Smooth muscle cell (in vitro differentiated cells): ENCODE results near the gene C10orf120. TPM values are rescaled to one million over a fixed set of nuclear protein-coding genes. Genes with fewer than 3 reads are reported as not detected.

Source experiments
- DNase-seq: peaks from one replicate; lab custom pipeline; 2025; ENCODE audit not compliant: unreplicated experiment; lab: John Stamatoyannopoulos, UW
- H2AFZ ChIP-seq: fragments of 200-600 bp; sonication (generic); 2 replicates; pipeline ENCODE4 v1.6.0; 2016; ENCODE audit warnings: antibody characterized with exemption, low read depth, mild to moderate bottlenecking
- H3F3A ChIP-seq: fragments of 200-600 bp; sonication (generic); 2 replicates; pipeline ENCODE4 v1.6.0; 2017; ENCODE audit warnings: antibody characterized with exemption, low read depth
- H3K27ac ChIP-seq: fragments of 200-600 bp; sonication (generic); 2 replicates; pipeline ENCODE4 v1.5.1; 2016; ENCODE audit warnings: low read depth, mild to moderate bottlenecking
- H3K27me3 ChIP-seq: fragments of 200-600 bp; sonication (generic); 2 replicates; pipeline ENCODE4 v1.6.1; 2016; ENCODE audit warnings: low read depth, mild to moderate bottlenecking
- H3K36me3 ChIP-seq: fragments of 200-600 bp; sonication (generic); 2 replicates; pipeline ENCODE4 v1.5.1; 2016; ENCODE audit warnings: low read depth
- H3K4me1 ChIP-seq: fragments of 200-600 bp; sonication (generic); 2 replicates; pipeline ENCODE4 v1.5.1; 2016; ENCODE audit warnings: low read depth
- H3K4me2 ChIP-seq: fragments of 200-600 bp; sonication (generic); 2 replicates; pipeline ENCODE4 v1.6.0; 2016; ENCODE audit warnings: mild to moderate bottlenecking
- H3K4me3 ChIP-seq: fragments of 200-600 bp; sonication (generic); 2 replicates; pipeline ENCODE4 v1.5.1; 2016; ENCODE audit warnings: mild to moderate bottlenecking
- H3K79me2 ChIP-seq: fragments of 200-600 bp; sonication (generic); 2 replicates; pipeline ENCODE4 v1.6.0; 2016; ENCODE audit warnings: low read depth, mild to moderate bottlenecking
- H3K9ac ChIP-seq: fragments of 200-600 bp; sonication (generic); 2 replicates; pipeline ENCODE4 v1.6.0; 2016; ENCODE audit warnings: low read depth
- H3K9me3 ChIP-seq: fragments of 200-600 bp; sonication (generic); replicated peaks from 2 replicates; pipeline ENCODE4 v1.5.1; 2016; ENCODE audit warnings: low read depth
- H4K20me1 ChIP-seq: fragments of 200-600 bp; sonication (generic); 2 replicates; pipeline ENCODE4 v1.6.0; 2016; ENCODE audit warnings: low read depth
- WGBS: methylation state at CpG from one replicate; pipeline ENCODE4 v1.1.7; 2016; ENCODE audit warnings: low lambda C conversion rate; 5-methylcytosine and 5-hydroxymethylcytosine counted together
- polyA plus RNA-seq: library from polyadenylated mRNA; unstranded; fragments of >200 nt; fragmentation: Nextera tagmentation; extraction: Ambion mirVana; gene quantifications from 2 replicates; pipeline ENCODE4 v1.2.1, GENCODE V29; 2016
- total RNA-seq: library from RNA; depleted of rRNA; stranded (reverse); fragments of >200 nt; gene quantifications from 2 replicates; pipeline ENCODE4 v1.2.3, GENCODE V29; 2014
- TF ChIP-seq, protein P1 (sequence below): fragments of 200-600 bp; sonication (generic); IDR thresholded peaks from 2 replicates; pipeline ENCODE4 v1.5.1; 2017; ENCODE audit warnings: borderline replicate concordance, mild to moderate bottlenecking, antibody characterized with exemption; ENCODE audit not compliant: insufficient read depth, poor library complexity, severe bottlenecking

C10orf120 gene
- total RNA-seq = not detected in 2 replicates
- polyA plus RNA-seq = not detected in 2 replicates

GRCh38 chr10:122699796-122700455 lies at the start of gene C10orf120:
TSS of gene C10orf120 (minus strand) at chr10:122699846. CDS start at chr10:122699790, 56 bp downstream.
- Histone ChIP-seq H3K9ac (no peak within 1 kb of the TSS), H3F3A (no peaks in the 10 kb centered on the region), H3K4me3 (no peak within 1 kb of the TSS), H3K4me1 (no peaks in the 10 kb centered on the region), H4K20me1 (no peaks in the 10 kb centered on the region), H3K4me2 (no peak within 1 kb of the TSS), H3K79me2 (no peaks in the 10 kb centered on the region), H3K27ac (no peak within 1 kb of the TSS), H3K9me3 (no peaks in the 10 kb centered on the region), H2AFZ (no peak within 1 kb of the TSS), H3K36me3 (no peaks in the 10 kb centered on the region), H3K27me3 (no peaks in the 10 kb centered on the region)
- TF ChIP-seq, protein P1, sequence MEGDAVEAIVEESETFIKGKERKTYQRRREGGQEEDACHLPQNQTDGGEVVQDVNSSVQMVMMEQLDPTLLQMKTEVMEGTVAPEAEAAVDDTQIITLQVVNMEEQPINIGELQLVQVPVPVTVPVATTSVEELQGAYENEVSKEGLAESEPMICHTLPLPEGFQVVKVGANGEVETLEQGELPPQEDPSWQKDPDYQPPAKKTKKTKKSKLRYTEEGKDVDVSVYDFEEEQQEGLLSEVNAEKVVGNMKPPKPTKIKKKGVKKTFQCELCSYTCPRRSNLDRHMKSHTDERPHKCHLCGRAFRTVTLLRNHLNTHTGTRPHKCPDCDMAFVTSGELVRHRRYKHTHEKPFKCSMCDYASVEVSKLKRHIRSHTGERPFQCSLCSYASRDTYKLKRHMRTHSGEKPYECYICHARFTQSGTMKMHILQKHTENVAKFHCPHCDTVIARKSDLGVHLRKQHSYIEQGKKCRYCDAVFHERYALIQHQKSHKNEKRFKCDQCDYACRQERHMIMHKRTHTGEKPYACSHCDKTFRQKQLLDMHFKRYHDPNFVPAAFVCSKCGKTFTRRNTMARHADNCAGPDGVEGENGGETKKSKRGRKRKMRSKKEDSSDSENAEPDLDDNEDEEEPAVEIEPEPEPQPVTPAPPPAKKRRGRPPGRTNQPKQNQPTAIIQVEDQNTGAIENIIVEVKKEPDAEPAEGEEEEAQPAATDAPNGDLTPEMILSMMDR = no peak
- 94% methylated on average over 5 of the region's 5 CpGs for WGBS
- DNase-seq = no peak

- no peak overlapping the region for H3K4me3 ChIP-seq
- no peaks in the 10 kb centered on the region for H3K9me3 ChIP-seq
- H3K36me3 ChIP-seq = no peaks in the 10 kb centered on the region
- no peak overlapping the region for H2AFZ ChIP-seq
- WGBS = 80% methylated on average over 2 of the region's 2 CpGs
- no peak overlapping the region for H3K4me2 ChIP-seq
- TF ChIP-seq, protein P1 = no peak
- H3K27ac ChIP-seq = no peak overlapping the region
- no peaks in the 10 kb centered on the region for H4K20me1 ChIP-seq
- H3K79me2 ChIP-seq = no peaks in the 10 kb centered on the region
- no peaks in the 10 kb centered on the region for H3K4me1 ChIP-seq
- H3K9ac ChIP-seq = no peak overlapping the region
- no peaks in the 10 kb centered on the region for H3K27me3 ChIP-seq
- no peaks in the 10 kb centered on the region for H3F3A ChIP-seq
- no peak for DNase-seq
These were observed 48.9 kb upstream of the C10orf120 start for GRCh38 chr10:122748496-122748895.

GRCh38 chr10:122746408-122746807 lies 46.8 kb upstream of the C10orf120 start:
- TF ChIP-seq, protein P1 = no peak
- Histone ChIP-seq H3K27me3 (no peaks in the 10 kb centered on the region), H3K4me3 (no peak overlapping the region), H3K4me1 (no peaks in the 10 kb centered on the region), H3K79me2 (no peaks in the 10 kb centered on the region), H3K4me2 (no peak overlapping the region), H3K36me3 (no peaks in the 10 kb centered on the region), H3K9ac (no peak overlapping the region), H3F3A (no peaks in the 10 kb centered on the region), H3K9me3 (no peaks in the 10 kb centered on the region), H3K27ac (no peak overlapping the region), H2AFZ (no peak overlapping the region), H4K20me1 (no peaks in the 10 kb centered on the region)
- DNase-seq = no peak
- 70% methylated on average over 6 of the region's 6 CpGs for WGBS

DNA sequence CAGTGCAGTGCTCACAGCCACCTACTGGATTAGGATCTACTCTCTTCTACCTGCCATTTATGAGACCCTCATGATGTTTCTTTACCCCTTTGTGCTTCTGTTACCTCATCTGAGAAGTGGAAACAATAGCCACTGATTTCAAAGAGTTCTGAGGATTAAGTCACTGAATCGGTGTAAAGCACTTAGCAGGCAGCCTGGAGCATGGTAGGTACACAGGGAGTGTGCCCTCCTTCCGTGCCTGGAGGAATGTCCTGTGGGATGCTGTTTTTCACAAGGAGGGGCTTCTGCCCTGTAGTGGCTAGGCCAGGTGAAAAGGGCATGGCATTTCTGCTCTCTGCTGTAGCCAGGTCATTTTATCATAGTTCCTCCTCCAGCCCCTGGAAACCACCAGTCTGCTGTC lies 44.6 kb upstream of the C10orf120 start:
- Histone ChIP-seq H3K9me3 (no peaks in the 10 kb centered on the region), H3K9ac (no peak overlapping the region), H3K27ac (no peak overlapping the region), H3K4me1 (no peaks in the 10 kb centered on the region), H3F3A (no peaks in the 10 kb centered on the region), H3K27me3 (no peaks in the 10 kb centered on the region), H2AFZ (no peak overlapping the region), H3K36me3 (no peaks in the 10 kb centered on the region), H3K4me3 (no peak overlapping the region), H3K4me2 (no peak overlapping the region), H4K20me1 (no peaks in the 10 kb centered on the region), H3K79me2 (no peaks in the 10 kb centered on the region)
- TF ChIP-seq, protein P1 = no peak
- WGBS = 78% methylated on average over 2 of the region's 2 CpGs
- no peak for DNase-seq
